Common myeloid progenitor, CD34-positive (primary cell): Measurements from ENCODE around the gene GALNT8.

Experiments used
- CTCF ChIA-PET: fragments of 350-600 bp; sonication (Branson Sonifier 250); formaldehyde crosslinking; loops from one replicate; lab custom pipeline; 2021; ENCODE audit warnings: antibody characterized with exemption; lab: Charles Lee
- POLR2A ChIA-PET: fragments of 350-600 bp; sonication (Branson Sonifier 250); formaldehyde crosslinking; loops from one replicate; lab custom pipeline; 2021; ENCODE audit warnings: antibody characterized with exemption; lab: Charles Lee
- DNase-seq, 3 donors: peaks; one replicate each; pipeline versions ENCODE4 v3.0.0 to v3.0.0-alpha.2; 2013
- H3K27ac ChIP-seq, 2 experiments: 1 replicate in 1 of 2; 2 replicates in 1 of 2; pipeline ENCODE4 v1.7.0; 2013; ENCODE audit warnings: inconsistent platforms in 2 of 2, low read length in 2 of 2, mild to moderate bottlenecking in 2 of 2, low read depth in 1 of 2, moderate library complexity in 1 of 2; ENCODE audit not compliant: severe bottlenecking in 2 of 2, insufficient read depth in 1 of 2, poor library complexity in 1 of 2
- H3K27me3 ChIP-seq, 5 experiments: replicated peaks in 2 of 5; 1 replicate in 3 of 5; 2 replicates in 2 of 5; pipeline versions ENCODE4 v1.6.1 to v1.7.0; 2013; ENCODE audit warnings: low read length in 4 of 5, mild to moderate bottlenecking in 2 of 5, moderate library complexity in 2 of 5, inconsistent platforms in 1 of 5; ENCODE audit not compliant: insufficient read depth in 5 of 5, control insufficient read depth in 4 of 5
- H3K36me3 ChIP-seq, 4 experiments: 1 replicate in 2 of 4; 2 replicates in 2 of 4; pipeline versions ENCODE4 v1.6.1 to v1.7.0; 2013; ENCODE audit warnings: low read length in 3 of 4, control low read depth in 1 of 4, mild to moderate bottlenecking in 1 of 4; ENCODE audit not compliant: control insufficient read depth in 4 of 4, insufficient read depth in 4 of 4
- H3K4me1 ChIP-seq, 4 experiments: 1 replicate in 3 of 4; 2 replicates in 1 of 4; pipeline versions ENCODE4 v1.6.1 to v1.7.1; 2013; ENCODE audit warnings: low read length in 3 of 4, mild to moderate bottlenecking in 3 of 4, control low read depth in 1 of 4, inconsistent platforms in 1 of 4, moderate library complexity in 1 of 4; ENCODE audit not compliant: control insufficient read depth in 4 of 4, insufficient read depth in 4 of 4; ENCODE audit errors: control extremely low read depth in 1 of 4
- H3K4me3 ChIP-seq, 7 experiments: 1 replicate in 4 of 7; 2 replicates in 3 of 7; pipeline versions ENCODE4 v1.5.1 to v1.7.0; 2013; ENCODE audit warnings: mild to moderate bottlenecking in 7 of 7, low read length in 6 of 7, moderate library complexity in 6 of 7, inconsistent platforms in 2 of 7, low read depth in 2 of 7, control low read depth in 1 of 7; ENCODE audit not compliant: insufficient read depth in 4 of 7, control insufficient read depth in 1 of 7; ENCODE audit errors: extremely low read depth in 1 of 7
- H3K9me3 ChIP-seq, 5 experiments: 1 replicate in 4 of 5; 2 replicates in 1 of 5; pipeline versions ENCODE4 v1.6.1 to v1.7.1; 2013; ENCODE audit warnings: low read length in 4 of 5, mild to moderate bottlenecking in 2 of 5, inconsistent platforms in 1 of 5, low read depth in 1 of 5, moderate library complexity in 1 of 5; ENCODE audit not compliant: control insufficient read depth in 4 of 5, insufficient read depth in 2 of 5; ENCODE audit errors: control extremely low read depth in 1 of 5
- WGBS: methylation state at CpG from one replicate; pipeline ENCODE4 v1.1.5; 2013; ENCODE audit not compliant: insufficient coverage; 5-methylcytosine and 5-hydroxymethylcytosine counted together

Gene GALNT8

DNA sequence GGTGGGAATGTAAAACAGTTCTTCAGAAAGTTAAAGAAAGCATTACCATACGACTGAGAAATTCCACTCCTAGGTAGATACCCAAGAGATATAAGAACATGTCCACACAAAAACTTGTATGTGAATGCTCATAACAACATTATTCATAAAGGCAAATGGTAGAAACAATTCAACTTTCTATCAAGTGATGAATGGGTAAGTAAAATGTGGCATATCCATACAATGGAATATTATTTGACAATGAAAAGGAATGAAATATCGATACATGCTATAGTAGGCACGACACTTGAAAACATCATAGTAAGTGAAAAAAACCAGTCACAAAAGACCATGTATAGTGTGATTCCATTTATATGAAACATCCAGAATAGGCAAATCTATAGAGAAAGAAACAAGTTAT, 71.3 kb downstream of the GALNT8 start:
- 100% methylated on average over 1 of the region's 3 CpGs for WGBS
- Histone ChIP-seq H3K4me1 (peaks cover 0 to 15% (median 9%) of the 10 kb centered on the region in 4 experiments), H3K27me3 (no peaks in the 10 kb centered on the region), H3K27ac (no peak overlapping the region), H3K9me3 (peaks cover 0 to 3% (median 0%) of the 10 kb centered on the region in 5 experiments), H3K36me3 (no peaks in the 10 kb centered on the region), H3K4me3 (no peak overlapping the region)
- CTCF ChIA-PET = interaction anchor here (0.6 to 1.0 kb wide), 2 partner anchors 34 to 63 kb away, joined by 3 read pairs; no protein-coding TSS in a partner anchor
- no peak for DNase-seq
- POLR2A ChIA-PET = no interaction called here

- Histone ChIP-seq H3K36me3 (no peaks in the 10 kb centered on the region), H3K4me3 (no peak overlapping the region), H3K27me3 (peaks cover 0 to 2% (median 0%) of the 10 kb centered on the region in 5 experiments), H3K9me3 (peaks cover 0 to 3% (median 0%) of the 10 kb centered on the region in 5 experiments), H3K4me1 (peaks cover 0 to 24% (median 13%) of the 10 kb centered on the region in 4 experiments), H3K27ac (no peak overlapping the region)
- DNase-seq = peak; percentile 69 to 94 (median 89)
- CTCF ChIA-PET = no interaction called here
- 9% methylated on average over 1 of the region's 3 CpGs for WGBS
- POLR2A ChIA-PET = no interaction called here
Observed at GRCh38 chr12:4794491-4794890, 74.3 kb downstream of the GALNT8 start.

GRCh38 chr12:4796216-4796615, 76.0 kb downstream of the GALNT8 start:
- CTCF ChIA-PET = no interaction called here
- DNase-seq = no peak
- Histone ChIP-seq H3K4me1 (peaks cover 0 to 24% (median 13%) of the 10 kb centered on the region in 4 experiments), H3K36me3 (no peaks in the 10 kb centered on the region), H3K9me3 (peaks cover 0 to 3% (median 0%) of the 10 kb centered on the region in 5 experiments), H3K4me3 (no peak overlapping the region), H3K27me3 (peaks cover 0 to 3% (median 0%) of the 10 kb centered on the region in 5 experiments), H3K27ac (no peak overlapping the region)
- POLR2A ChIA-PET = no interaction called here
- 98% methylated on average over 8 of the region's 9 CpGs for WGBS

DNA sequence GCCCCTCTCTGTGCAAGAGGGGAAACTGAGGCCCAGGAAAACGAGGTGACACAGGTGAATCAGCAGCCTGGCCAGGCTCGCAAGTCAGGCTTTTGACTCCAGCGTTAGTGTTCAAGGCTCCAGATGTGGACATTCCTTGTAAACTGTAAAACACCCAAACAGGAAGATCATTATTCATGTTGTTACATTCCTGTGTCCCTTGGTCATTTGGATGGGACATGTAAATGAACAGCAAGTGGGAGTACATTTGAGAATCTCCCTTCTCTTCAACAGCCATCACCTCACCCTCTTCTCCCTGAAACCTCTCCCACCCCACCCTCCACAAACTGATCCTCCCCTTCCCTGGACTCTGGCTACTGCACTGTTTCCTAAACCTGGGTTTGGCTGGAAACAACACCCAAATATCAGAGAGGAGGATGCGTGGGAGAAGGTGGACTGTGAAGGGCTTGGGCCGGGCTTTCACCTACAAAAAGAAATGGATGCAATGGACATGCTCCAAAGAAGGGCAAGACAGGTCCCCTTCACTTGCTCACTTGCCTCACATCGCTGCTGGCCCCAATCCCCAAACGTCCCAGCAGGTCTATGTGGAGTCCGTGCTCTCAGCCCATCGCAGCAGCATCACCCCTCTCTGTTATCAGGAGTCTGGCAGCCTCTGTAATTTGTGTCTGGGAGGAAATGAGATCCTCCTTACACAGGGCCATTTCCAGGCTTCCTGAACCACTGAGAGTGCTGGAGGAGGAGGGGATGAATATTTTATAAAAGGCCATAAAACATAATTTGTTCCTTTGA, 76.7 kb downstream of the GALNT8 start:
- Histone ChIP-seq H3K27me3 (peaks cover 0 to 3% (median 0%) of the 10 kb centered on the region in 5 experiments), H3K4me3 (no peak overlapping the region), H3K27ac (no peak overlapping the region), H3K36me3 (no peaks in the 10 kb centered on the region), H3K9me3 (no peaks in the 10 kb centered on the region), H3K4me1 (peaks cover 0 to 24% (median 13%) of the 10 kb centered on the region in 4 experiments)
- 94% methylated on average over 5 of the region's 9 CpGs for WGBS
- POLR2A ChIA-PET = no interaction called here
- CTCF ChIA-PET = no interaction called here
- peak in 1 of 3 donors; percentile 21 for DNase-seq

- CTCF ChIA-PET = interaction anchor here (1.3 kb wide), 1 partner anchor 14 kb away, joined by 3 read pairs; no protein-coding TSS in a partner anchor
- Histone ChIP-seq H3K27me3 (peaks cover 0 to 5% (median 0%) of the 10 kb centered on the region in 5 experiments), H3K4me3 (no peak overlapping the region), H3K27ac (no peak overlapping the region), H3K36me3 (no peaks in the 10 kb centered on the region), H3K4me1 (peaks cover 0 to 9% (median 4%) of the 10 kb centered on the region in 4 experiments), H3K9me3 (no peaks in the 10 kb centered on the region)
- DNase-seq = no peak
- POLR2A ChIA-PET = interaction anchor here (0.8 kb wide), 1 partner anchor 9 kb away, joined by 3 read pairs; a partner anchor contains a TSS
Observed at GRCh38 chr12:4800555-4800954, 80.4 kb downstream of the GALNT8 start.

GRCh38 chr12:4802841-4803240, 82.6 kb downstream of the GALNT8 start:
- ChIA-PET POLR2A (no interaction called here), CTCF (interaction anchor here (0.6 to 1.6 kb wide), 4 partner anchors 11 to 162 kb away, joined by 3 to 5 read pairs (median 4); no protein-coding TSS in a partner anchor)
- Histone ChIP-seq H3K36me3 (no peaks in the 10 kb centered on the region), H3K4me3 (no peak overlapping the region), H3K4me1 (peaks cover 0 to 10% (median 5%) of the 10 kb centered on the region in 4 experiments), H3K9me3 (no peaks in the 10 kb centered on the region), H3K27ac (no peak overlapping the region), H3K27me3 (peaks cover 0 to 5% (median 0%) of the 10 kb centered on the region in 5 experiments)
- peak in 2 of 3 donors; percentile 50 to 68 for DNase-seq
- WGBS = 100% methylated on average over 1 of the region's 2 CpGs
